Measurements from ENCODE around the gene PSMA8.
"Not testable (repeated sequence)": the region's sequence is repeated elsewhere in the genome, so short reads cannot be mapped to it uniquely, and the experiment has no call there.

Gene PSMA8

DNA sequence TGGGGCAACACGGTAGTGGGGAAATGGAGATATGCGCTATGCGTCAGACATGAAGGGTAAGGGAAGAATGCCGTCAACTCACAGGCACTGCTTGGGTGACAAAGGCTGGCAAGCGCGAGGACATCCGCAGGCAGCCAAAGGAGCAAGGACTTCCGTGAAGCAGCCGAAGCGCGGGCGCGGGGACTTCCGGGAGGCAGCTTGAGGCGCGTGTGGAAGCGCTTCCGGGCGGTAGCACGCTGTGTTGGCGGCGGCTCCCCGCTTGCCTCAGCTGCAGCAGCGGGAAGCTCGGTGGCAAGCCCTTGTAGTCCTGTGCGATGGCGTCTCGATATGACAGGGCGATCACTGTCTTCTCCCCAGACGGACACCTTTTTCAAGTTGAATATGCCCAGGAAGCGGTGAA, at the start of gene PSMA8:
TSS of gene PSMA8 (plus strand) at position 218 of the 400 bp plus-strand sequence. CDS start at position 315, 97 bp downstream.
- peak; percentile 39 for DNase-seq (ENCODE audit: low read depth)

DNA sequence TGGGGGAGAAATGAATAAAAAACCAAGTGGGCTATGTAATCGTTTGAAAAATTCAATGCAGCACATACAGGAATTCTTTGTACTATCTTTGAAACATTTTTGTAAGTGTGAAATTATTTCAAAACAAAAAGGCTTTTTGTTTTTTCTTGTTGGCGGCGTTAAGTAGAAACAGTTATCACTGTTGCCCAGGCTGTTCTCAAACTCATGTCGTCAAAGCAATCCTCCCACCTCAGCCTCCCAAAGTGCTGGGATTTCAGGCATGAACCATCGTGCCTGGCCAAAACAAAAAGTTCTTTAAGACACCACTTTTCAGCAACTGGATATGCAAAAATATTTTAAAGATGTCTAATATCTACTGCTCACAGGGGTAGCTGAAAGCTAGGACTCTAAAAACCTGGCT, 48.6 kb upstream of the PSMA8 start:
- no peak for DNase-seq (ENCODE audit: low read depth)

DNA sequence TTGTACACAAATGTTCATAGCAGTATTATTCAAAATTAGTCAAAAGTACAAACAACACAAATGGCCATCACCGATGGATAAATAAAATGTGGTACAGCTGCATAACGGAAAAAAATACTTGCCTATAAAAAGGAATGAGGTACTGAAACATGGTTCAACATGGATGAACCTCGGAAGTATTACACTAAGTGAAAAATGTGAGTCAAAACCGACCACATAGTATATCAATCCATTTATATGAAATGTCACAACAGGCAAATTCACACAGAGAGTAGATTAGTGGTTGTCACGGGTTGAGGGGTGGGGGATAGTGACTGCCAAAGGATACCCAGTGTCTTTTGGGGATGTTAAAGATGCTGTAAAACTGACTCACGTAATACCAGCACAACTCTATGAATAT, 46.7 kb upstream of the PSMA8 start:
- DNase-seq (ENCODE audit: low read depth) = no peak

DNA sequence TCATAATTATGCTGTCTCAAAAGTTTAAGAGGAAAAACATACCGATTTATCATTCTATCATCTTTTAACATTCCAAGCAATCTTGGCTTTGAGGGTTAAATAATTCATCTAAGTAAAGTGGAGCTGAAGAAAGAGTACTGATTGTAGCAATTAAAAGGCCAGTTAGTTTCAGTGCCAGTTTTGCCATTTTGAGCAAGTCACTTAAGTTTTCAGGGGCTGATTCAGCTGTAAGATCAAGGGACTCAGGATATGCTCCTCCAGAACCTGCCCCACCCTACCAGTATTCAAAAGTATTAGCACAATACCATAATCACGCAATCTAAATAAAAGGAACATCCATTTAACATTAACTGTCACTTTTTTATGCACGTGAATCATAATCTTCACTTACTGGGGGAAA, 45.2 kb upstream of the PSMA8 start:
- DNase-seq (ENCODE audit: low read depth) = no peak

DNA sequence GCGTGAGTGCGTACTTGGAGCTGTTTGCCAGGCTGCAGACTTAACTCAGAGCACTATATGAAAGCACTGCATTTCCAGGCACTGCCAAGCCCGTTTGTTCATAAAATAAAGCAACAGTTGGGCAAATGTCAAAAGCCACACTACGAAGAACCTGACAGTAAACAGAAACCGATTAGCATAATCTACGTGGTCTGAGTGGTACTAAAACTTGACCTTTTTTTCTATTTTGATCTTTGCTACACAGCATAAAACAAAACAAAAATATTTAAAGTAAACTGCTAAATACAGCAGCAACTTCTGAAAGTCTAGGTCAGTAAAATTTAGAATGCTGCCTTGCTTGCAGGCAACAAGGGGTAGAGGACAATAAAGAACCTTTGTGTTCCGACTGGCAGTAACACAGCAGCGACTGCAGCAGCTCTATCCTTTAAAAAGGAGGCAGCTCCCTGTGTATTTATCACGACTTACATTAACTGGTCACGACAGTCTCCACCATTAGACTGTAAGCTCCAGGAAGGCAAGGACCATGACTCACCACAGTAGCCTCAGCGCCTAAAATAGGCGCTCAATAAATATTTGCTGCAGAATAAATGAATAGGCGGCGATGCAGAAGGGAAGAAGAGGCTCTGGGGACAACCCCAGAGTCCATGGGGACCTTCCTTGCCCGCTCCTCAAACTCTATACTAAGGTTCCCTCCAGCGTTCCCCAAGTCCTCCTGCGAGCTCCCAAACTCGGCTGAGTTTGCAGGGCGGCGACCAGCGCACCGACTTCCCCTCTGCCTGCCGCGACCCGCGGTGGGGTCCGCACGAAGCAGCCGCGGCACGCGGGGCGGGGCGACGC, 44.2 kb upstream of the PSMA8 start:
- DNase-seq (ENCODE audit: low read depth) = no peak

DNA sequence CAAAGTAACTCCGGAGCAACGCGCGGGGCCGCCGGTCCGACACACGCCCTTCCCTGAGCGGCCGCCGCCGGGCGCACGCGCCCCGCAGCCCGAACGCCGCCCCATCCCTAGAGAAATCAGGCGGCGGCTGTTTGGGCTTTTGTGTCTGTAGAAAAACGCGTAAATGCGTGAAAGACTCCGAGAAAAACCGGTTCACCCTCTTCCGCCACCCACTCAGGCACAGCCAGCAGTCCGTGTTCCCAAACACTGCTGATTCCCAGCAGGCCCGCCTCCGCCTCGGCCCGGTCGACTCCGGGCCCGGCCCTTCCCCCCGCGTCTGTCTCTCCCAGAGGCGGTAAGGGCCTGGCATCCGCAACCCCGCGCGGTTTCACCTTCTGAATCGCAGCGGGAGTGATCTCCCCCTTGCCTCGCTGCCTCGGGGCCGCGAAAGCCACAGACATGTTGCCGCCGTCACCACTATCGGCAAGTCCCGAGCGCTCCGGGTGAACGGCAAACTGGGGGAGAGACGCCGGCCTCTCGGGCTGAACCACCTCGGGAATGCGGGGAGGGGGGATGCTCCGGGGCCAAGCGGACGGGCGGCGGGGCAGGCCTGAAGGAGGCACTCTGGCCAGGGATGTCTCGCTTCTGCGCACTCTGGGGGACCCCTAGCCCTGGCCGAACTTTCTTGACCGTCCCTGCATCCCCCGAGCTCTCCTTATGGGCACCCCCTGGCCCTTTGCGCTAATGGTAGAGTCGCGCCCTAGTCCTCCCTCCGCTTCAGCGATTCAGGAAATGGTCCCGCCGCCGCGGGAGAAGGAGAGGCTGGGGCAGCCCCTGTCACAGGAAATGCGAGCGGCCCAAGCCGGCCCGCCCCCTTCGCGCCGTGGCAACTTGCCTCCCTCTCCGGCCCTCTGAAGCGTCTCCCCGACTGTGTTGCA, 43.3 kb upstream of the PSMA8 start, which contains the start of gene SS18:
TSS of gene SS18 (minus strand) at position 484 of the 917 bp plus-strand sequence. CDS start at position 440, 44 bp downstream.
- peak; percentile 88 for DNase-seq (ENCODE audit: low read depth)

DNA sequence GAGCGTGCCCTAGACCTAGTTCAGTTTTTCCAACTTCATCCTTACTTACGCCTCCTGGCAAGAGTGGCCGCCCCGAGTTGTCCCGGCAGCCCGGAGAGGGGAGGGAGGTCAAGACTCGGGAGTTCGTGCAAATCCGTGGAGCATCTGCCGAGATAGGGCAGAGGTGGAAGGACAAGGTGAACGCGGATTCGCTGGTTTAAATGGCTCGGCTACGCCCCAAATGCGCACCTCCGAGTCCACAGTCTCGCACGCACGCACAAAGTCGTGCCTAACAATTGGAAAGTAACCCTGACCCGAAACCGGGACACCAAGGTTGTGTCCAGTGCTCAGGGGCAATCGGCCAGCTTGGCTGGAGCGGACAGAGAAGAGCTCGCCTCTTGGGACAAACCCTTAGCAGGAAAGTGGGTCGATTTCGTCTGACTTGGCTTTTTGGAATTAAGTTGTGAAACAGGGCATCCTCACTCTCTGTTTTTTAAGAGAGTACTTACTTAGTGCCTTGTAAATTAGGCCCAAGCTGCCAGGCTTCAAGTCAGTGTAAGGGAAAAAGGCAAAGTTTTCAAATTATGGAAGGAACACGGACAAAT, 42.5 kb upstream of the PSMA8 start:
- DNase-seq (ENCODE audit: low read depth) = no peak

DNA sequence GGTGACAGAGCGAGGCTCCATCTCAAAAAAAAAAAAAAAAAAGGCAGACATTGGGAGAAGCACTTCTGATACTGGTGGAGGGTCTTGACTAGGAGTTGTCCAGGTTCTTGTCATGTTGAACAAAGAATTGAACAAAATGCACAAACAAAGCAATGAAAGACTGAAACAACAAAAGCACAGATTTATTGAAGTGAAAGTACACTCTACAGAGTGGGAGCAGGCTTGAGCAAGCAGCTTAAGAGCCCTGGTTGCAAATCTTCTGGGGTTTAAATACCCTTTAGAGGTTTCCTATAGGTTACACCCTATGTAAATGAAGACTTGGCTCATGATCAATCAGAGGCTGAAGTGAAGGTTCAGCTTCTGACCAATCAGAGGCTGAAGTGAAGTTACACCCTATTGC, 36.8 kb upstream of the PSMA8 start:
- DNase-seq (ENCODE audit: low read depth) = no peak

DNA sequence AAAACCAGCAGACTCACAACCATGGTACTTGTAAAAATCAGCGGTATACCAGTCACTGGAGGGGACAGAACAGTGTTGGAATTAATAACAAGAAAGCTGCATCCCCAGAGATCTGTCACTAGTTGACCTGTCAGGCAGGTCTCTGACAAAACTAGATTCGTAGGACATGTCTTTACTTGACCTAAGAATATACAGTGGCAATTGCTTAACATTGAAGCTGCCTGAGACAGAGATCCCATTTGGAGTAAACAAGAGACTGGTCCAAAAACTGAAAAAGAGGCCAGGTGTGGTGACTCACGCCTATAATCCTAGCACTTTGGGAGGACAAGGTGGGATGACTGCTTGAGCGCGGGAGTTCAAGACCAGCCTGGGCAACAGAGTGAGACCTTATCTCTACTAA, 36.1 kb upstream of the PSMA8 start:
- DNase-seq (ENCODE audit: low read depth) = no peak

DNA sequence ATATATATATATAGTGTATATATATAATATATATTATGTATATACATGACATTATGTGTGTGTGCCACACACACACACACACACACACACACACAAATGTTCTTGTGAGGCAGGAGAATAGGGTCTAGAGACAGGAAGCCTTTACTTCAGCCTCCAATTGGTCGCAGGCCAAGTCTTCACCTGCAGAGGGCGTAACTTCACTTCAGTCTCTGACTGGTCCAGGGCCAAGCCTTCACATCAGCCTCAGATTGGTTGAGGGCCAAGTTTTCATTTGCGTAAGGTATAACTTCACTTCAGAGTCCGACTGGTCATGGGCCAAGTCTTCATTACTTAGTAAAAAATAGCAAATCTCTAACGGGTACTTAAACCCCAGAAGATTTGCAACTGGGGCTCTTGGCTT, 30.1 kb upstream of the PSMA8 start:
- DNase-seq (ENCODE audit: low read depth) = peak; percentile 15

DNA sequence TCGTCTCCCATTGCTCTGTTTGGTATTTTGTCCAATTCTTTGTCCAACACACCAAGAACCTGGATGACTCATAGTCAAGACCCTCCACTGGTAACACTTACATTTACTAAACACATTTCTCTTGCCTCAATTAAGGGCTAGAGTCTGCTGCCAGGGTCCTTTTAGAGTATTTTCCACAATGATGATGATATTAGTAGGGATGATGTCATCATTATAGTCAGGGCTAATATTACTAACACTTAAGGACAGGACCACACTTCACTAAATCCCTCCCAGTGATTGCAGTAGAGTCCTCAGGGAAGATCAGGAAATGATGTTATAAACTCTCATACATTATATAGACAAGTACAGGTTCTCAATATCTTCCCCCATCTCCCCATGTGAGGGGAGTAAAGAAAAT, 29.6 kb upstream of the PSMA8 start:
- DNase-seq (ENCODE audit: low read depth) = no peak

DNA sequence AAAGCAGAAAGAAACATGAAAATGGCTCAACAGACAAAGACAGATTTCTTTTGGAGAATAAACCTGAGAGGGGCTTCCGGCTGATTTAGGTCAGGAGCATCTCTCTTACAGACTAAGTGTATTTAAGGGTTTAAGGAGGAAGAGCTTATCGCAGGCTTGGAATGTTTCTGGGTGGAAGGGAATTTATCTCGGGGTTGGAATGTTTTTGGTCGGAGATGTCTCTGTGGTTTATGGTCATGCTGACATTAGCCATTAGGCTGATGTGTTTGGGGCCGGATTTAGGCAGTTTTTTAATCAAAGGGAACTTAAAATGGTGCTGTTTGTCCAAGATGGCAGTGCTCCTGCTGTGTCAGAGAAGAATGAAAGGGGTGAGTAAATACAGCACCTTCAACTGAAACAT, 14.4 kb upstream of the PSMA8 start:
- DNase-seq (ENCODE audit: low read depth) = no peak

DNA sequence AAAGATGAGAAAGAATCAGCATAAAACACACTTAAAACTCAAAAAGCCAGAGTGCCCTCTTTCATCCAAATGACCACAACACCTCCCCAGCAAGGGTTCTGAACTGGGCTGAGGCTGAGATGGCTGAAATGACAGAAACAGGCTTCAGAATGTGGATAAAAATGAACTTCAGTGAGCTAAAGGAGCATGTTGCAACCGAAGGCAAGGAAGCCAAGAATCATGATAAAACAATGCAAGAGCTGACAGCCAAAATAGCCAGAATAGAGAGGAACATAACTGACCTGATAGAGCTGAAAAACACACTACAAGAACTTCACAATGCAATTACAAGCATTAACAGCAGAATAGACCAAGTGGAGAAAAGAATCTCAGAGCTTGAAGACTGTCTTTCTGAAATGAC, 12.2 kb upstream of the PSMA8 start:
- DNase-seq (ENCODE audit: low read depth) = no peak

DNA sequence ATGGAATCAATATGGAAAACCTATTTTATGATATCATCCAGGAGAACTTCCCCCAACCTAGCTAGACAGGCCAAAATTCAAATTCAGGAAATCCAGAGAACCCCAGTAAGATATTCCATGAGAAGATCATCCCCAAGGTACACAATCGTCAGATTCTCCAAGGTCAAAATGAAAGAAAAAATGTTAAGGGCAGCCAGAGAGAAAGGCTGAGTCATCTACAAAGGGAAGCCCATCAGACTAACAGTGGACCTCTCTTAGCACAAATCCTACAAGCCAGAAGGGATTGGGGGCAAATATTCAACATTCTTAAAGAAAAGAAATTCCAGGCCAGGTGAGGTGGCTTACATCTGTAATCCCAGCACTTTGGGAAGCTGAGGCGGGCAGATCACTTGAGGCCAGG, 11.7 kb upstream of the PSMA8 start:
- DNase-seq (ENCODE audit: low read depth) = not testable (repeated sequence)

DNA sequence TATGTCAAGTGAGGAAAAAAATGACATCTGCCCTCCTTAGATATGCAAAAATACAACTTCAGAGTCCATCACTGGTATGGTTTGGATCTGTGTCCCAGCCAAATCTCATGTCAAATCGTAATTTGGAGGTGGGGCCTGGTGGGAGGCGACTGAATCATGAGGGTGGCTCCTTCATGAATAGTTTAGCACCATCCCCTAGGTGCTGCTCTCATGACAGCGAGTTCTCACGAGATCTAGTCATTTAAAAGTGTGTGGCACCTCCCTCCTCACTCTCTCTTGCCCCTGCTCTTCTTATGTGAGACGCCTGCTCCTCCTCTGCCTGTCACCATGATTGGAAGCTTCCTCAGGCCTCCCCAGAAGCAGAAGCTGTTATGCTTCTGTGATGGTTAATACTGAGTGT, 5.9 kb upstream of the PSMA8 start:
- DNase-seq (ENCODE audit: low read depth) = no peak

DNA sequence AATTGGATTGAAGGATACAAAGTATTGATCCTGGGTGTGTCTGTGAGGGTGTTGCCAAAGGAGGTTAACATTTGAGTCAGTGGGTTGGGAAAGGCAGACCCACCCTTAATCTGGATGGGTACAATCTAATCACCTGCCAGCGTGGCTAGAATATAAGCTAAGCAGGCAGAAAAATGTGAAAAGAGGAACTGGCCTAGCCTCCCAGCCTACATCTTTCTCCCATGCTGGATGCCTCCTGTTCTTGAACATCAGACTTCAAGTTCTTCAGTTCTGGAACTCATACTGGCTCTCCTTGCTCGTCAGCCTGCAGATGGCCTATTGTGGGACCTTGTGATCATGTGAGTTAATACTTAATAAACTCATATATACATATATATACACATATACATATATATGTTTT, 5.5 kb upstream of the PSMA8 start:
- DNase-seq (ENCODE audit: low read depth) = not testable (repeated sequence)

DNA sequence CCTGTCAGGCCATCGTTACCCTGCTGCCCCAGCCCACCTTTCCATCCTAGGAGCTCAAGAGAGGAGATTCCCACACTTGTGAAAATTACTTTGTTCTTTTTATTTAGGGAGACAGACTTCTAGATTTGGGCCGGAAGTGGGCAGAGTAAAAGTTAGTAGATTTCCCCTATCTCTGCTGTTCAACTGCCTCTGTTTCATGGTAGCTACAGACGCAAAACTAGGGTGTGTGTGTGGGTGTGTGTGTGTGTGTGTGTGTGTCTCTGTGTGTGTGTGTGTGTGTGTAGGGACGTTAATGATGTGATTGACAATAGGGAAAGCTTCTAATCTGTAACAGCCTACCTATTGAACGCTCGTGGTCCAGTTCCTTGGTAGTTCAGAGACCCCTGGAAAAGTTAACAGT, 438 bp downstream of the PSMA8 start:
- DNase-seq (ENCODE audit: low read depth) = no peak

DNA sequence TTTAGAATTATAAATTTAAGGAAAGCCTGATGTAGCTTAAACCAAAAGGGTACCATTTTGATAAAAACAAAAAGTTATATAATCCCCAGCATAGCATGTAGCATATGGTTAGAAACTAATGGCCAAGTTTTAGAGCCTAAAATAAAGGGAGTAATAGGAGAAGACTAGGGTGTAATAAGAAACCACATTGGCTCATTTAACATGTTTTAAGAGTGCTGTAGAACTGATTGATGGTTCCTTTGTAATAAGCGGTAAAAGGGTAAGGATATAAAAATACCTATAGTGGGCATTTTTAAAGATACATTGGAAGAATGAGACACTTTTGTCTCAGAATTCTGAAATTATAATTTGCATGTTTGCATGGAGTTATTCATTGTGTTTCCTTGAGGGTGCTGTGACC, 1.9 kb downstream of the PSMA8 start:
- DNase-seq (ENCODE audit: low read depth) = no peak

DNA sequence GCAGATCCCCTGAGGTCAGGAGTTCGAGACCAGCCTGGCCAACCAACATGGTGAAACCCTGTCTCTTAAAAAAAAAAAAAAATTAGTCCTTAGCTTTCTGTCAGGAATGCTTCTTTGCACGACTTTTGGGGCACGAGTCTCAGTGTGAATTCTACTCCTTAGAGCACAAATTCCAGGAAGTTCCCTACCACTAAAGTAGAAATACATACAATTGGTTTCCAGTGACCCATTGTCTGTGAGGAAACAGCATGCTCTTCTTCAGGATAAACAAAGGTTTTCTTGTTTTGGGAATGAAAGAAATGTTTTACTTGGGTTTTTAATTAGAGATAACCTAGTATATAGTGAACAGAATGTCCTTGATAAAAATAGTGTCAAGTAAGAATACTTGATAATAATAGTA, 23.7 kb downstream of the PSMA8 start:
- no peak for DNase-seq (ENCODE audit: low read depth)

DNA sequence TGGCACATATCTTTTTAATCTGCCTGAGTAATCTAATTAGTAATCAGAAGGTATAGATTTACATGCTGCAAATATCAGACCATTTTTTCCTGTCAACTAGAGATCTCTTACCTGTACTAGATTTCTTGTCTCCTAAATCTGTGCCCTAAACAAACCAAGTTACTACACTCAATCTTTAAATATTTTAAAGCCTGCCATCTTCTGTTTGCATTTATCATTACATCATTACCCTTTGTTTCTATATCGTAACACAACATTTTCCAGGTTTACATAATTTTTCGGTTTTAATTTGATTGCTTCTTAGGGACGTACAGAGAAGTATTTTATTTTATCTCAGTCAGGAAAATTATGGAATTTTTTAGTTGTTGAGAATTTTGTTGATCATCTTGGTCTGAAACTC, 25.7 kb downstream of the PSMA8 start:
- no peak for DNase-seq (ENCODE audit: low read depth)

DNA sequence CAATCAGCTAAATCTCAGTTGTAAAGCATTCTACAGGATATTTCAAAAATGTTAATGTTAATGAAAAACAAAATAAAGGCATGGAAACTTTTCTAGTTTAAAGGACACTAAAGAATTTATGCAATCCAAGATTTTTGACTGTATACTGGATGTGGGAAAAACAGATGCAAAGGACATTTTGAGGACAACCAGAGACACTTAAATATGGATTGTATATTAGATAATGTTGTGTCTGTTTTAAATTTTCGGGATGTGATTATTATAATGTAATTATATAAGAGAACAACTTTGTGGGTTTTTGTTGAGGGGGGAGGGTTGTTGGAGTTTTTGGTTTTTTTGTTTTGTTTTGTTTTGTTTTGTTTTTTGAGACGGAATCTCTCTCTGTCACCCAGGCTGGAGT, 30.9 kb downstream of the PSMA8 start:
- no peak for DNase-seq (ENCODE audit: low read depth)

DNA sequence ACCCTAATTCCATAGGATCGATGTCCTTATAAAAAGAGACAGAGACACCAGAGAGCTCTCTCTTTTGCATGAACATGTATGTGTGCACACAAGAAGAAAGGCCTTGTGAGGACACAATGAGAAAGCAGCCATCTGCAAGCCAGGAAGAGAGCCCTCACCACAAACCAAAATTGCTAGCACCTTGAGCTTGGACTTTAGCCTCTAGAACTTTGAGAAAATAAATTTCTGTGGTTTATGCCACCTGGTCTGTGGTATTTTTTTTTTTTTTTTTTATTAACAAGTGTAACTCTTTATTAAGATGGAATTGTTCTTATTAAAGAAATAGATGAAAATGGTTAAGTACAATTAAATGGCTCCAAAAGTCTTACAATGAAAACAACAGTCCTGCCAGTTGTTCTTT, 33.9 kb downstream of the PSMA8 start:
- not testable (repeated sequence) for DNase-seq (ENCODE audit: low read depth)

DNA sequence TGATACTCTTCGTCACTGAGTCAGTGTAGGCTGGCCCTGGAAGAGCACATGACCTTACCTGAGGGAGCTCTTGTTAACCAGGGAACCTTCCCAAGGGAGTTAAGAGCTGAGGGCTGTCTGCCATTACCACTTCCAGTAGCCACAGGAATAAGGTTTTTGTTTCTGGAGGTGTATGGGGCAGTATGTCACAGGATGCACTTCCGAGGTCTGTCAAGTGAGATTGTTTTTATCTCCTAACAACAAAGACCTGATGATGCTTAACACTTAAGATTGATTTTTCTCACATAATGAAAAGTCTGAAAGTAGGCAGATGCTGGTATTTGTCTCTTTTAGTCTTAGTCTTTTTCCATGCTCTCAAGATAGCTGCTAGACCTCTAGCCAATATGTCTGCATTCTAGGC, 41.8 kb downstream of the PSMA8 start:
- DNase-seq (ENCODE audit: low read depth) = no peak

Data from stimulated activated CD8-positive, alpha-beta memory T cell treated with anti-CD3 and anti-CD28 coated beads, Interleukin-4, amount 100 ng/mL, for 24 hours (primary cell).